ENCODE data around the gene TBX19. TPM values are rescaled to one million over a fixed set of nuclear protein-coding genes. Genes with fewer than 3 reads are reported as not detected.

TBX19 gene
- polyA plus RNA-seq, 1 donor (not counting 4 experiments of a cell fraction or from before 2014, with no cell fraction given) = 0.93 TPM

- Histone ChIP-seq H3K79me2 (ENCODE audit: control insufficient read depth, insufficient read depth, low read length) (no peaks in the 10 kb centered on the region), H3K4me1 (ENCODE audit: control insufficient read depth, extremely low read depth, insufficient read depth, low read length) (peaks cover 19% of the 10 kb centered on the region), H3K4me2 (ENCODE audit: control insufficient read depth, extremely low read depth, insufficient read depth, low read depth, low read length) (no peak overlapping the region), H2AFZ (ENCODE audit: control insufficient read depth, low read length) (no peak overlapping the region), H3K27ac (ENCODE audit: control insufficient read depth, insufficient read depth, low read length) (no peak overlapping the region), H4K20me1 (ENCODE audit: control insufficient read depth, extremely low read depth, insufficient read depth, low read length) (no peaks in the 10 kb centered on the region), H3K27me3 (ENCODE audit: control insufficient read depth, extremely low read depth, insufficient read depth, low read length) (no peaks in the 10 kb centered on the region), H3K36me3 (ENCODE audit: control insufficient read depth in 2 of 2, extremely low read depth in 1 of 2, insufficient read depth in 2 of 2, low read length in 2 of 2) (no peaks in the 10 kb centered on the region), H3K9ac (ENCODE audit: control insufficient read depth, extremely low read depth, insufficient read depth, low read length) (no peak overlapping the region), H3K9me3 (ENCODE audit: control insufficient read depth, low read depth, low read length) (no peaks in the 10 kb centered on the region), H3K4me3 (ENCODE audit: control insufficient read depth in 2 of 3, extremely low read depth in 1 of 3, insufficient read depth in 2 of 3, low read depth in 1 of 3, low read length in 3 of 3) (no peak overlapping the region), H3K9me1 (ENCODE audit: control insufficient read depth, extremely low read depth, insufficient read depth, low read length) (no peaks in the 10 kb centered on the region)
- FAIRE-seq (no peak), DNase-seq (ENCODE audit: low read depth, low spot score) (no peak)
- dilution Hi-C loops (cut with MboI; ENCODE audit: extremely low pct_ligation_motif_present, low sequenced_read_pairs) = no loop called here
- TF ChIP-seq EZH2 (IDR thresholded peaks at IDR 0.05; ENCODE audit: low read length) (no peak), CTCF (optimal IDR thresholded peaks at IDR 0.05 in 1 of 3, IDR thresholded peaks at IDR 0.05 in 1 of 3, conservative IDR thresholded peaks at IDR 0.05 in 1 of 3; ENCODE audit: extremely low read depth in 1 of 3, insufficient read depth in 2 of 3, low read length in 3 of 3) (no peak)
Observed at GRCh38 chr1:168317309-168317708, 36.6 kb downstream of the TBX19 start.

- Histone ChIP-seq H2AFZ (ENCODE audit: control insufficient read depth, low read length) (no peak overlapping the region), H3K9me1 (ENCODE audit: control insufficient read depth, extremely low read depth, insufficient read depth, low read length) (no peaks in the 10 kb centered on the region), H3K27me3 (ENCODE audit: control insufficient read depth, extremely low read depth, insufficient read depth, low read length) (no peaks in the 10 kb centered on the region), H3K36me3 (ENCODE audit: control insufficient read depth in 2 of 2, extremely low read depth in 1 of 2, insufficient read depth in 2 of 2, low read length in 2 of 2) (no peaks in the 10 kb centered on the region), H3K27ac (ENCODE audit: control insufficient read depth, insufficient read depth, low read length) (no peak overlapping the region), H3K9me3 (ENCODE audit: control insufficient read depth, low read depth, low read length) (no peaks in the 10 kb centered on the region), H4K20me1 (ENCODE audit: control insufficient read depth, extremely low read depth, insufficient read depth, low read length) (no peaks in the 10 kb centered on the region), H3K4me1 (ENCODE audit: control insufficient read depth, extremely low read depth, insufficient read depth, low read length) (peaks cover 11% of the 10 kb centered on the region), H3K79me2 (ENCODE audit: control insufficient read depth, insufficient read depth, low read length) (no peaks in the 10 kb centered on the region), H3K4me2 (ENCODE audit: control insufficient read depth, extremely low read depth, insufficient read depth, low read depth, low read length) (no peak overlapping the region), H3K4me3 (ENCODE audit: control insufficient read depth in 2 of 3, extremely low read depth in 1 of 3, insufficient read depth in 2 of 3, low read depth in 1 of 3, low read length in 3 of 3) (no peak overlapping the region), H3K9ac (ENCODE audit: control insufficient read depth, extremely low read depth, insufficient read depth, low read length) (no peak overlapping the region)
- FAIRE-seq (no peak), DNase-seq (ENCODE audit: low read depth, low spot score) (no peak)
- TF ChIP-seq CTCF (optimal IDR thresholded peaks at IDR 0.05 in 1 of 3, IDR thresholded peaks at IDR 0.05 in 1 of 3, conservative IDR thresholded peaks at IDR 0.05 in 1 of 3; ENCODE audit: extremely low read depth in 1 of 3, insufficient read depth in 2 of 3, low read length in 3 of 3) = no peak
- no peak for TF ChIP-seq EZH2 (IDR thresholded peaks at IDR 0.05; ENCODE audit: low read length)
- dilution Hi-C loops (cut with MboI; ENCODE audit: extremely low pct_ligation_motif_present, low sequenced_read_pairs) = no loop called here
Observed at GRCh38 chr1:168319691-168320090, 39.0 kb downstream of the TBX19 start.

All from keratinocyte (primary cell).